Activated CD8-positive, alpha-beta memory T cell treated with anti-CD3 and anti-CD28 coated beads, Interleukin-2, amount 50 U/mL, for 4 hours (primary cell): ENCODE measurements around the gene SKAP2.

ENCODE experiments used
- DNase-seq: peaks from one replicate; pipeline ENCODE4 v3.0.0-alpha.2; 2020

SKAP2 gene

GRCh38 chr7:26864309-26865093 is at the start of gene SKAP2:
TSS of gene SKAP2 (minus strand) at chr7:26864590. CDS start at chr7:26864429, 161 bp downstream.
- DNase-seq = peak; percentile 83

- DNase-seq = no peak
These were observed 48.6 kb upstream of the SKAP2 start for GRCh38 chr7:26912933-26913536.

GRCh38 chr7:26912338-26912737 is 47.9 kb upstream of the SKAP2 start:
- DNase-seq = no peak

GRCh38 chr7:26910221-26910620 is 45.8 kb upstream of the SKAP2 start:
- no peak for DNase-seq

- DNase-seq = no peak
These were observed 35.9 kb upstream of the SKAP2 start for GRCh38 chr7:26900251-26900650.

- no peak for DNase-seq
These were observed 35.1 kb upstream of the SKAP2 start for GRCh38 chr7:26899519-26899918.

GRCh38 chr7:26898891-26899290 is 34.5 kb upstream of the SKAP2 start:
- DNase-seq = no peak

GRCh38 chr7:26897928-26898327 is 33.5 kb upstream of the SKAP2 start:
- DNase-seq = no peak

GRCh38 chr7:26891400-26892350 is 27.3 kb upstream of the SKAP2 start:
- DNase-seq = no peak

- no peak for DNase-seq
These were observed 16.5 kb upstream of the SKAP2 start for GRCh38 chr7:26880852-26881251.

- no peak for DNase-seq
These were observed 15.3 kb upstream of the SKAP2 start for GRCh38 chr7:26879671-26880070.

- DNase-seq = no peak
These were observed 4.6 kb upstream of the SKAP2 start for GRCh38 chr7:26868841-26869495.

GRCh38 chr7:26865094-26865388 is 651 bp upstream of the SKAP2 start:
- DNase-seq = no peak

GRCh38 chr7:26863518-26864308 is 677 bp downstream of the SKAP2 start:
- DNase-seq = no peak

GRCh38 chr7:26862834-26863233 is 1.6 kb downstream of the SKAP2 start:
- no peak for DNase-seq

GRCh38 chr7:26861050-26861449 is 3.3 kb downstream of the SKAP2 start:
- no peak for DNase-seq

GRCh38 chr7:26860361-26860760 is 4.0 kb downstream of the SKAP2 start:
- DNase-seq = no peak

- no peak for DNase-seq
These were observed 4.7 kb downstream of the SKAP2 start for GRCh38 chr7:26859720-26860119.

GRCh38 chr7:26858735-26859134 is 5.7 kb downstream of the SKAP2 start:
- no peak for DNase-seq

- DNase-seq = no peak
These were observed 6.1 kb downstream of the SKAP2 start for GRCh38 chr7:26858241-26858715.

GRCh38 chr7:26857506-26858240 is 6.7 kb downstream of the SKAP2 start:
- DNase-seq = peak; percentile 16

- DNase-seq = no peak
These were observed 7.3 kb downstream of the SKAP2 start for GRCh38 chr7:26857170-26857505.
